ENCODE measurements around the gene SARM1. TPM values are rescaled to one million over a fixed set of nuclear protein-coding genes. Genes with fewer than 3 reads are reported as not detected.
A peak's percentile ranks its signal among the peaks of the same experiment; 100 is the strongest.

SARM1 gene
- total RNA-seq, 1 donor = 5.8 TPM

DNA sequence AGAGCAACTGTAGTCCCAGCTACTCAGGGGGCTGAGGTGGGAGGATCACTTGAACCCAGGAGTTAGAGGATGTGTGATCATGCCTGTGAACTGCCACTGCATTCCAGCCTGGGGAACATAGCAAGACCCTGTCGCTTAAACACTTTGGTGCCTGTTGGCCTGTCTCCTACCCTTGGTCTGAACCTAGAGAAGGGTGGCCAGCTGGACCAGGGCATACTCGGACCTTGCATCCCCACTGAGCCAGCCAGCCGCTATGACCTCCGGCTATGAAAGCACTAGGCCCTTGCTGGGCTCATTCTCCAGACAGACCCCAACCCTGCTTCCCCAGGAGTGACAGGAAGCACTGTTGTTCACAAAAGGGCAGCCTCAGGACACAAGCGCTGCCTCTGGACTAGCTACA, 40.8 kb upstream of the SARM1 start:
- H4K20me1 ChIP-seq (ENCODE audit: insufficient read depth, low read length) = peaks cover 28% of the 10 kb centered on the region
- no peak for DNase-seq (ENCODE audit: insufficient read length, low spot score, missing footprints)
- peaks cover 49% of the 10 kb centered on the region for H3K79me2 ChIP-seq (ENCODE audit: insufficient read depth, low read length)
- H2AFZ ChIP-seq (ENCODE audit: low read length) = no peak overlapping the region
- H3K4me2 ChIP-seq (ENCODE audit: insufficient read depth, low read length) = no peak overlapping the region
- H3K4me1 ChIP-seq (ENCODE audit: insufficient read depth, low read length) = peaks cover 18% of the 10 kb centered on the region
- no peak overlapping the region for H3K27ac ChIP-seq (ENCODE audit: low read depth, low read length)
- TF ChIP-seq, protein P1, sequence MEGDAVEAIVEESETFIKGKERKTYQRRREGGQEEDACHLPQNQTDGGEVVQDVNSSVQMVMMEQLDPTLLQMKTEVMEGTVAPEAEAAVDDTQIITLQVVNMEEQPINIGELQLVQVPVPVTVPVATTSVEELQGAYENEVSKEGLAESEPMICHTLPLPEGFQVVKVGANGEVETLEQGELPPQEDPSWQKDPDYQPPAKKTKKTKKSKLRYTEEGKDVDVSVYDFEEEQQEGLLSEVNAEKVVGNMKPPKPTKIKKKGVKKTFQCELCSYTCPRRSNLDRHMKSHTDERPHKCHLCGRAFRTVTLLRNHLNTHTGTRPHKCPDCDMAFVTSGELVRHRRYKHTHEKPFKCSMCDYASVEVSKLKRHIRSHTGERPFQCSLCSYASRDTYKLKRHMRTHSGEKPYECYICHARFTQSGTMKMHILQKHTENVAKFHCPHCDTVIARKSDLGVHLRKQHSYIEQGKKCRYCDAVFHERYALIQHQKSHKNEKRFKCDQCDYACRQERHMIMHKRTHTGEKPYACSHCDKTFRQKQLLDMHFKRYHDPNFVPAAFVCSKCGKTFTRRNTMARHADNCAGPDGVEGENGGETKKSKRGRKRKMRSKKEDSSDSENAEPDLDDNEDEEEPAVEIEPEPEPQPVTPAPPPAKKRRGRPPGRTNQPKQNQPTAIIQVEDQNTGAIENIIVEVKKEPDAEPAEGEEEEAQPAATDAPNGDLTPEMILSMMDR (IDR thresholded peaks at IDR 0.05; ENCODE audit: extremely low read depth, low read depth, low read length) = no peak
- peaks cover 46% of the 10 kb centered on the region for H3K36me3 ChIP-seq (ENCODE audit: insufficient read depth, low read length)
- H3K9me3 ChIP-seq (ENCODE audit: low read depth, low read length) = no peaks in the 10 kb centered on the region
- H3K4me3 ChIP-seq (ENCODE audit: insufficient read depth, low read length) = no peak overlapping the region
- H3K27me3 ChIP-seq (ENCODE audit: insufficient read depth, low read length) = no peaks in the 10 kb centered on the region

DNA sequence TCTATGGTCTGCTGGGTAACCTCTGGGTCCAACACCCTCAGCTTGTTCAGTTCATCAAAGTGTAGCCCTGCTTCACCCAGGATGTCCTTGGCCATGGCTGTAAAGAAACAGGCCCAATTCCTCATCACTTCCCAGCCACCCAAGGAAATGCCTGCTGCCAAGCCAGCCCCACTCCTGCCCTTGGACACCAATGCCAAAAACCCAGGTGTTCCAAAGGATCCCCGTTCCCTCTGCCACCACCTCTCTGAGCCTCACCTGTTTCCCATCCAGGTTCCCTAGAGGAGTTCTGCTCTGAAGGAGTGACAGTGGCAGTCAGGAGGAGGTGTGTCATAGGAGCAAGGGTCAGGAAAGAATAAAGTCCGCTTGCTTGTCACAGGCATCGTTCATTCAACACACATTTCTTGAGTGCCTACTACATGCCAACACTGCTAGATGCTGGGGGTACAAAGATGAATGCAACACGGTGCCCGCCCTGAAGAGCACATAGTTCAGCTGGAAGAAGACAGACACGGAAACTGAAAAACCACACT, 39.5 kb upstream of the SARM1 start:
- H3K4me1 ChIP-seq (ENCODE audit: insufficient read depth, low read length) = peaks cover 25% of the 10 kb centered on the region
- H3K9me3 ChIP-seq (ENCODE audit: low read depth, low read length) = no peaks in the 10 kb centered on the region
- H4K20me1 ChIP-seq (ENCODE audit: insufficient read depth, low read length) = peaks cover 31% of the 10 kb centered on the region
- peaks cover 46% of the 10 kb centered on the region for H3K36me3 ChIP-seq (ENCODE audit: insufficient read depth, low read length)
- DNase-seq (ENCODE audit: insufficient read length, low spot score, missing footprints) = no peak
- H3K27ac ChIP-seq (ENCODE audit: low read depth, low read length) = no peak overlapping the region
- peaks cover 62% of the 10 kb centered on the region for H3K79me2 ChIP-seq (ENCODE audit: insufficient read depth, low read length)
- no peak overlapping the region for H3K4me3 ChIP-seq (ENCODE audit: insufficient read depth, low read length)
- H2AFZ ChIP-seq (ENCODE audit: low read length) = no peak overlapping the region
- TF ChIP-seq, protein P1 (IDR thresholded peaks at IDR 0.05; ENCODE audit: extremely low read depth, low read depth, low read length) = no peak
- H3K27me3 ChIP-seq (ENCODE audit: insufficient read depth, low read length) = no peaks in the 10 kb centered on the region
- H3K4me2 ChIP-seq (ENCODE audit: insufficient read depth, low read length) = no peak overlapping the region

DNA sequence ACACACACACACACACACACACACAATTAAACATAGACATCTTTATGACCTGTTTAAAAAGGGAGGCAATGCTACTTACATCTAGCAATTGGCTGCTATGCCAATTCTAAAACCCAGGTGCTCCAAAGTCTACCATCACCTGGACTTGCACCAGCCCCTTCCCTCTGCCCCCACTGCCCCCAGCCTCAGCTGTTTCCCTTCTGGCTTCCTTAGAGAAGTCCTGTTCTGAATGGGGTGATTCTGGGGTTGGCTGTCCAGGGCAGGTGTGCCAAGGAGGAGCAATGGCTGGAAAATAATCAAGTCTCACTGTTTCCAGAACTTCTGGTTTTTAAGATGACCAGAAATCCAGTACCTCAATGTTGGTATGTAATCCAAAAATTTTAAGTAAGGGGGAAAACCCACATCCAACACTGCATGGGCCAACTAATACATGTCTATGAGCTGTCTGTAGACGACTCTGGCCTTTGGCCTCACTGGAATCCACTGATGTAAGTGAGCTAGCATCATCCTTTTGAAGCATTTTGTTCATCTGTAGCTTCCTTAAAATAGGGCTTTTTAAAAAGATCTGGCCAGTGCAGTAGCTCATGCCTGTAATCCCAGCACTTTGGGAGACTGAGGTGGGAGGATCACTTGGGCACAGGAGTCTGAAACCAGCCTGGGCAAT, 38.3 kb upstream of the SARM1 start:
- H4K20me1 ChIP-seq (ENCODE audit: insufficient read depth, low read length) = peaks cover 38% of the 10 kb centered on the region
- H3K27me3 ChIP-seq (ENCODE audit: insufficient read depth, low read length) = no peaks in the 10 kb centered on the region
- no peak for DNase-seq (ENCODE audit: insufficient read length, low spot score, missing footprints)
- peaks cover 37% of the 10 kb centered on the region for H3K4me1 ChIP-seq (ENCODE audit: insufficient read depth, low read length)
- H3K36me3 ChIP-seq (ENCODE audit: insufficient read depth, low read length) = peaks cover 33% of the 10 kb centered on the region
- H3K4me3 ChIP-seq (ENCODE audit: insufficient read depth, low read length) = no peak overlapping the region
- no peak overlapping the region for H3K27ac ChIP-seq (ENCODE audit: low read depth, low read length)
- H3K79me2 ChIP-seq (ENCODE audit: insufficient read depth, low read length) = peaks cover 74% of the 10 kb centered on the region
- H3K9me3 ChIP-seq (ENCODE audit: low read depth, low read length) = no peaks in the 10 kb centered on the region
- peak overlapping the region; percentile 99 for H3K4me2 ChIP-seq (ENCODE audit: insufficient read depth, low read length)
- H2AFZ ChIP-seq (ENCODE audit: low read length) = no peak overlapping the region
- TF ChIP-seq, protein P1 (IDR thresholded peaks at IDR 0.05; ENCODE audit: extremely low read depth, low read depth, low read length) = no peak

DNA sequence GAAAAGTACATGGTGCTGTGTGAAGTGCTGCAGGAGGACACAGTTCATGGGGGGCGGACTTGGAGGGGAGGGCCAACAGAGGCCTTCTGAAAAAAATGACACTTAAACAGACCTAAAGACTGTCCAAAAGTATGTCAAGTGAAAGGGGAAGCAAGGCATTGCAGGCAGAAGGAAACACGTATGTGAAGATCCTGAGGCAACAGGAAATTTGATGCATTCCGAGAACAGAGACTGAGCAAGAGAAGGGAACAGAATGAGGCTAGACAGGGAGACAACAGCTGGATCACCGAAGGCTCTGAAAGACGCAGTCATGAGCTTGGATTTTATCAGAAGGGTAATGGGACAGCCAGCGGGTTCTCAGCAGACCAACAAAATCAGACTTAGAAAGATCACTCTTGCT, 37.3 kb upstream of the SARM1 start:
- Histone ChIP-seq H4K20me1 (ENCODE audit: insufficient read depth, low read length) (peaks cover 36% of the 10 kb centered on the region), H3K4me3 (ENCODE audit: insufficient read depth, low read length) (peak overlapping the region; percentile 83), H3K27me3 (ENCODE audit: insufficient read depth, low read length) (no peaks in the 10 kb centered on the region), H3K4me1 (ENCODE audit: insufficient read depth, low read length) (peaks cover 45% of the 10 kb centered on the region), H3K27ac (ENCODE audit: low read depth, low read length) (peak overlapping the region; percentile 96), H3K79me2 (ENCODE audit: insufficient read depth, low read length) (peaks cover 82% of the 10 kb centered on the region), H3K36me3 (ENCODE audit: insufficient read depth, low read length) (peaks cover 27% of the 10 kb centered on the region), H3K9me3 (ENCODE audit: low read depth, low read length) (no peaks in the 10 kb centered on the region), H3K4me2 (ENCODE audit: insufficient read depth, low read length) (peak overlapping the region; percentile 99), H2AFZ (ENCODE audit: low read length) (no peak overlapping the region)
- peak; percentile 46 for DNase-seq (ENCODE audit: insufficient read length, low spot score, missing footprints)
- TF ChIP-seq, protein P1 (IDR thresholded peaks at IDR 0.05; ENCODE audit: extremely low read depth, low read depth, low read length) = no peak
